ENCODE data around the gene MYOZ3. TPM values are rescaled to one million over a fixed set of nuclear protein-coding genes. Genes with fewer than 3 reads are reported as not detected.
A peak's percentile ranks its signal among the peaks of the same experiment; 100 is the strongest.

The MYOZ3 gene
- total and polyA plus RNA-seq, 2 of the 8 experiments (the other 6 are each of a cell fraction or from before 2014, with no cell fraction given) = 9.6 to 19.1 TPM

DNA sequence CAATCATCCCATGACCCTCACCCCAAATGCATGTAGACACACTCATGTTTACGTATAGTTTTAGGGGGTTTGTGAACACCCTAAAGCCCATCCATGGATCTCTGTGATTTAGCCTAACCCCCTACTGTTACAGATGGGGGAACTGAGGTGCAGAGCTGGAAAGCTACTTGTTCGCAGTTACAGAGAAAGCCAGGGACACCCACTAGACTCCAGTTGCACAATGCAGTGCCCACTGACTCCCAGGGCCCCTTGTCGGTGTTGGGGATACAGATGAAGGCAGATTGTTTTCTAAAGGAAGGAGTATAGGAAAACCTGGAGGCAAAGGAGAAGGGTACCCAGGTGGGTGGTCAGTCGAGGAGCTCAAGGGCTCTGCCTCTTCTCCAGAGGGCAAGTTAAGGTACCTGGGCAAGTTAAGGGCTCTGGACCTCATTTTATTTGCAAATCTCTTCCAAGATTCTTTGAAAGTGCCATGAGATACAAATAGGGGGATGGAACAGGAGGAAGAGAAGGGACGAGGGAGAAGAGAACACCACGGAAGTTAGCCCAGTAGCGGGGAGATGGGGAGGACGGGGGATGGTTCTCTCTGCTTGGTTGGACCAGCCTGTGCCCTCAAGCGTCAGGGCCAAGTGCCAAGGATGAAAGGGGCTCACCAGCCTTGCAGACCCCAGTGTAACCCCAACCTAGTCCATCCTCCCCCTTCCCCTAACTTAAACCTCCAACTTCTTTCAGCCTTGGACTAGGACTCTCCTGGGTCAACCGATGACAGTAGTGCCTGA lies 958 bp downstream of the MYOZ3 start:
- Histone ChIP-seq H3K4me3 (ENCODE audit: extremely low read depth in 1 of 4, insufficient read depth in 2 of 4, low read depth in 3 of 4, low read length in 4 of 4) (no peak overlapping the region), H2AFZ (ENCODE audit: low read length) (no peak overlapping the region), H4K20me1 (replicated peaks in 1 of 2; ENCODE audit: control insufficient read depth in 1 of 2, insufficient read depth in 2 of 2, low read length in 2 of 2) (peaks cover 0 to 2% of the 10 kb centered on the region in 2 experiments), H3K9ac (replicated peaks in 1 of 4; ENCODE audit: extremely low read depth in 1 of 4, low read depth in 3 of 4, low read length in 3 of 4) (no peak overlapping the region), H2BK120ac (replicated peaks; ENCODE audit: low read depth, low read length) (no peak overlapping the region), H3K18ac (ENCODE audit: extremely low read depth, low read length) (no peak overlapping the region), H3K27me3 (replicated peaks in 1 of 4; ENCODE audit: control insufficient read depth in 3 of 4, extremely low read depth in 1 of 4, insufficient read depth in 3 of 4, low read length in 3 of 4) (no peaks in the 10 kb centered on the region; a peak in 1 of 7 replicates), H4K5ac (ENCODE audit: insufficient read length, low read depth, low read length) (no peak overlapping the region), H3K9me3 (ENCODE audit: insufficient read depth in 2 of 2, low read depth in 1 of 2, low read length in 1 of 2) (no peaks in the 10 kb centered on the region), H3K79me1 (ENCODE audit: low read depth, low read length) (no peaks in the 10 kb centered on the region), H3K23me2 (ENCODE audit: low read depth, low read length) (no peaks in the 10 kb centered on the region), H4K8ac (ENCODE audit: extremely low read depth, insufficient read depth, low read length) (no peak overlapping the region), H2BK20ac (ENCODE audit: low read length) (no peak overlapping the region), H4K91ac (replicated peaks; ENCODE audit: insufficient read length, low read length) (no peak overlapping the region), H2AK5ac (ENCODE audit: low read depth, low read length) (no peak overlapping the region), H3K4me2 (ENCODE audit: insufficient read depth in 1 of 2, low read depth in 2 of 2, low read length in 2 of 2) (0 out of 4 replicates have a peak overlapping the region, but pooled peaks of 1 of the 2 experiments have one; percentile 15), H3K14ac (ENCODE audit: insufficient read length) (no peak overlapping the region), H3K36me3 (ENCODE audit: control insufficient read depth in 2 of 4, insufficient read depth in 4 of 4, low read length in 3 of 4) (no peaks in the 10 kb centered on the region), H2BK15ac (ENCODE audit: low read length) (no peak overlapping the region; the same call in 1 of the 2 replicates), H2BK12ac (ENCODE audit: low read depth, low read length) (no peak overlapping the region), H3K56ac (replicated peaks; ENCODE audit: insufficient read length, low read depth, low read length) (no peak overlapping the region), H3K23ac (ENCODE audit: insufficient read length) (no peak overlapping the region), H3K4ac (replicated peaks; ENCODE audit: insufficient read length, low read depth, low read length) (no peak overlapping the region), H3K27ac (ENCODE audit: low read depth, low read length) (no peak overlapping the region), H3K4me1 (replicated peaks in 1 of 4; ENCODE audit: control insufficient read depth in 3 of 4, insufficient read depth in 4 of 4, low read length in 3 of 4) (peaks cover 0 to 11% (median 2%) of the 10 kb centered on the region in 4 experiments; a peak in 4 of 7 replicates), H2BK5ac (ENCODE audit: low read depth, low read length) (no peak overlapping the region), H3K79me2 (ENCODE audit: control insufficient read depth in 1 of 2, insufficient read depth in 2 of 2, low read length in 2 of 2) (no peaks in the 10 kb centered on the region)
- TF ChIP-seq KDM4A (IDR thresholded peaks at IDR 0.05; ENCODE audit: low read depth, low read length, severe bottlenecking) = no peak
- no peak for TF ChIP-seq PHF8 (conservative IDR thresholded peaks at IDR 0.05; ENCODE audit: low read depth, low read length)
- no peak for TF ChIP-seq KDM5A (IDR thresholded peaks at IDR 0.05; ENCODE audit: low read length)
- TF ChIP-seq POLR2A (IDR thresholded peaks at IDR 0.05; ENCODE audit: control extremely low read depth in 1 of 2, low read depth in 2 of 2, low read length in 2 of 2) = no peak
- TF ChIP-seq RBBP5 (IDR thresholded peaks at IDR 0.05; ENCODE audit: borderline replicate concordance, low read depth, low read length) = no peak
- TF ChIP-seq NANOG (IDR thresholded peaks at IDR 0.05; ENCODE audit: insufficient read depth, low read depth, low read length, poor library complexity, severe bottlenecking) = no peak
- no peak for TF ChIP-seq SP2 (IDR thresholded peaks at IDR 0.05; ENCODE audit: low read length)
- no peak for TF ChIP-seq ATF3 (IDR thresholded peaks at IDR 0.05; ENCODE audit: insufficient read depth, low read depth, low read length)
- no peak for TF ChIP-seq TBP (IDR thresholded peaks at IDR 0.05; ENCODE audit: low read depth, low read length)
- TF ChIP-seq CHD1 (IDR thresholded peaks at IDR 0.05; ENCODE audit: low read depth, low read length) = no peak
- no peak for DNase-seq (ENCODE audit: low read depth in 1 of 2, low spot score in 2 of 2)
- ChIA-PET CTCF (ENCODE audit: partially characterized antibody) (interaction anchor here (1.1 to 20.1 kb wide), 11 partner anchors 9 to 117 kb away, joined by 3 to 303 read pairs (median 5); partner anchors contain the start of gene SYNPO), POLR2A (ENCODE audit: partially characterized antibody) (interaction anchor here (0.6 to 8.2 kb wide), 6 partner anchors 10 to 212 kb away, joined by 3 to 70 read pairs (median 6); partner anchors contain the start of genes RBM22 and RPS14)
- FAIRE-seq = no peak
- WGBS, 2 experiments (ENCODE audit: extremely low coverage in 1 of 2, insufficient coverage in 1 of 2, insufficient read length in 1 of 2, insufficient replicate concordance in 2 of 2, low coverage in 1 of 2, low lambda C conversion rate in 2 of 2, missing lambda C conversion rate in 1 of 2) = 78% methylated on average over 9 of the region's 10 CpGs; no CpG with 5 or more reads in 1 of the 2 experiments
